ENCODE results near the gene CHD1L. TPM values are rescaled to one million over a fixed set of nuclear protein-coding genes. Genes with fewer than 3 reads are reported as not detected.
A peak's percentile ranks its signal among the peaks of the same experiment; 100 is the strongest.

The CHD1L gene
- total and polyA plus RNA-seq, 2 of the 13 experiments (the other 11 are each of a cell fraction or from before 2014, with no cell fraction given) = 74.3 to 111 TPM

- TF ChIP-seq ZNF749 (CRISPR knock-in tag; IDR thresholded peaks at IDR 0.05; ENCODE audit: borderline replicate concordance) (no peak), KDM5A (IDR thresholded peaks at IDR 0.05; ENCODE audit: borderline replicate concordance, low read length) (peak; percentile 27; the same call in 1 of the 2 replicates), REPIN1 (CRISPR knock-in tag; IDR thresholded peaks at IDR 0.05; ENCODE audit: borderline replicate concordance, low read depth) (peak; percentile 40; the same call in 1 of the 2 replicates), HOXA9 (CRISPR knock-in tag; IDR thresholded peaks at IDR 0.05; ENCODE audit: borderline replicate concordance) (no peak), SMYD3 (CRISPR knock-in tag; IDR thresholded peaks at IDR 0.05) (peak; percentile 33; the same call in 1 of the 2 replicates), ZC3H13 (CRISPR knock-in tag; IDR thresholded peaks at IDR 0.05) (no peak), PAF1 (CRISPR knock-in tag; IDR thresholded peaks at IDR 0.05) (0 out of 2 replicates have a peak, but pooled peaks have one; percentile 39), HOXA3 (CRISPR knock-in tag; IDR thresholded peaks at IDR 0.05) (peak; percentile 63), RARA (CRISPR knock-in tag; IDR thresholded peaks at IDR 0.05) (peak; percentile 95), ATM (IDR thresholded peaks at IDR 0.05; ENCODE audit: borderline replicate concordance) (no peak), CREB1 (IDR thresholded peaks at IDR 0.05) (no peak), CREB1 (CRISPR knock-in tag; IDR thresholded peaks at IDR 0.05) (peak; percentile 49; the same call in 1 of the 2 replicates)
- TF ChIP-seq, protein P1, sequence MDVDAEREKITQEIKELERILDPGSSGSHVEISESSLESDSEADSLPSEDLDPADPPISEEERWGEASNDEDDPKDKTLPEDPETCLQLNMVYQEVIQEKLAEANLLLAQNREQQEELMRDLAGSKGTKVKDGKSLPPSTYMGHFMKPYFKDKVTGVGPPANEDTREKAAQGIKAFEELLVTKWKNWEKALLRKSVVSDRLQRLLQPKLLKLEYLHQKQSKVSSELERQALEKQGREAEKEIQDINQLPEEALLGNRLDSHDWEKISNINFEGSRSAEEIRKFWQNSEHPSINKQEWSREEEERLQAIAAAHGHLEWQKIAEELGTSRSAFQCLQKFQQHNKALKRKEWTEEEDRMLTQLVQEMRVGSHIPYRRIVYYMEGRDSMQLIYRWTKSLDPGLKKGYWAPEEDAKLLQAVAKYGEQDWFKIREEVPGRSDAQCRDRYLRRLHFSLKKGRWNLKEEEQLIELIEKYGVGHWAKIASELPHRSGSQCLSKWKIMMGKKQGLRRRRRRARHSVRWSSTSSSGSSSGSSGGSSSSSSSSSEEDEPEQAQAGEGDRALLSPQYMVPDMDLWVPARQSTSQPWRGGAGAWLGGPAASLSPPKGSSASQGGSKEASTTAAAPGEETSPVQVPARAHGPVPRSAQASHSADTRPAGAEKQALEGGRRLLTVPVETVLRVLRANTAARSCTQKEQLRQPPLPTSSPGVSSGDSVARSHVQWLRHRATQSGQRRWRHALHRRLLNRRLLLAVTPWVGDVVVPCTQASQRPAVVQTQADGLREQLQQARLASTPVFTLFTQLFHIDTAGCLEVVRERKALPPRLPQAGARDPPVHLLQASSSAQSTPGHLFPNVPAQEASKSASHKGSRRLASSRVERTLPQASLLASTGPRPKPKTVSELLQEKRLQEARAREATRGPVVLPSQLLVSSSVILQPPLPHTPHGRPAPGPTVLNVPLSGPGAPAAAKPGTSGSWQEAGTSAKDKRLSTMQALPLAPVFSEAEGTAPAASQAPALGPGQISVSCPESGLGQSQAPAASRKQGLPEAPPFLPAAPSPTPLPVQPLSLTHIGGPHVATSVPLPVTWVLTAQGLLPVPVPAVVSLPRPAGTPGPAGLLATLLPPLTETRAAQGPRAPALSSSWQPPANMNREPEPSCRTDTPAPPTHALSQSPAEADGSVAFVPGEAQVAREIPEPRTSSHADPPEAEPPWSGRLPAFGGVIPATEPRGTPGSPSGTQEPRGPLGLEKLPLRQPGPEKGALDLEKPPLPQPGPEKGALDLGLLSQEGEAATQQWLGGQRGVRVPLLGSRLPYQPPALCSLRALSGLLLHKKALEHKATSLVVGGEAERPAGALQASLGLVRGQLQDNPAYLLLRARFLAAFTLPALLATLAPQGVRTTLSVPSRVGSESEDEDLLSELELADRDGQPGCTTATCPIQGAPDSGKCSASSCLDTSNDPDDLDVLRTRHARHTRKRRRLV (CRISPR knock-in tag; IDR thresholded peaks at IDR 0.05) = no peak
- TF ChIP-seq, protein P2, sequence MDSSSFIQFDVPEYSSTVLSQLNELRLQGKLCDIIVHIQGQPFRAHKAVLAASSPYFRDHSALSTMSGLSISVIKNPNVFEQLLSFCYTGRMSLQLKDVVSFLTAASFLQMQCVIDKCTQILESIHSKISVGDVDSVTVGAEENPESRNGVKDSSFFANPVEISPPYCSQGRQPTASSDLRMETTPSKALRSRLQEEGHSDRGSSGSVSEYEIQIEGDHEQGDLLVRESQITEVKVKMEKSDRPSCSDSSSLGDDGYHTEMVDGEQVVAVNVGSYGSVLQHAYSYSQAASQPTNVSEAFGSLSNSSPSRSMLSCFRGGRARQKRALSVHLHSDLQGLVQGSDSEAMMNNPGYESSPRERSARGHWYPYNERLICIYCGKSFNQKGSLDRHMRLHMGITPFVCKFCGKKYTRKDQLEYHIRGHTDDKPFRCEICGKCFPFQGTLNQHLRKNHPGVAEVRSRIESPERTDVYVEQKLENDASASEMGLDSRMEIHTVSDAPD (CRISPR knock-in tag; IDR thresholded peaks at IDR 0.05) = peak; percentile 61; the same call in 1 of the 2 replicates
- TF ChIP-seq, protein P3, sequence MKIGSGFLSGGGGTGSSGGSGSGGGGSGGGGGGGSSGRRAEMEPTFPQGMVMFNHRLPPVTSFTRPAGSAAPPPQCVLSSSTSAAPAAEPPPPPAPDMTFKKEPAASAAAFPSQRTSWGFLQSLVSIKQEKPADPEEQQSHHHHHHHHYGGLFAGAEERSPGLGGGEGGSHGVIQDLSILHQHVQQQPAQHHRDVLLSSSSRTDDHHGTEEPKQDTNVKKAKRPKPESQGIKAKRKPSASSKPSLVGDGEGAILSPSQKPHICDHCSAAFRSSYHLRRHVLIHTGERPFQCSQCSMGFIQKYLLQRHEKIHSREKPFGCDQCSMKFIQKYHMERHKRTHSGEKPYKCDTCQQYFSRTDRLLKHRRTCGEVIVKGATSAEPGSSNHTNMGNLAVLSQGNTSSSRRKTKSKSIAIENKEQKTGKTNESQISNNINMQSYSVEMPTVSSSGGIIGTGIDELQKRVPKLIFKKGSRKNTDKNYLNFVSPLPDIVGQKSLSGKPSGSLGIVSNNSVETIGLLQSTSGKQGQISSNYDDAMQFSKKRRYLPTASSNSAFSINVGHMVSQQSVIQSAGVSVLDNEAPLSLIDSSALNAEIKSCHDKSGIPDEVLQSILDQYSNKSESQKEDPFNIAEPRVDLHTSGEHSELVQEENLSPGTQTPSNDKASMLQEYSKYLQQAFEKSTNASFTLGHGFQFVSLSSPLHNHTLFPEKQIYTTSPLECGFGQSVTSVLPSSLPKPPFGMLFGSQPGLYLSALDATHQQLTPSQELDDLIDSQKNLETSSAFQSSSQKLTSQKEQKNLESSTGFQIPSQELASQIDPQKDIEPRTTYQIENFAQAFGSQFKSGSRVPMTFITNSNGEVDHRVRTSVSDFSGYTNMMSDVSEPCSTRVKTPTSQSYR (CRISPR knock-in tag; IDR thresholded peaks at IDR 0.05; ENCODE audit: borderline replicate concordance) = peak; percentile 25; the same call in 1 of the 2 replicates
- TF ChIP-seq, protein P4, sequence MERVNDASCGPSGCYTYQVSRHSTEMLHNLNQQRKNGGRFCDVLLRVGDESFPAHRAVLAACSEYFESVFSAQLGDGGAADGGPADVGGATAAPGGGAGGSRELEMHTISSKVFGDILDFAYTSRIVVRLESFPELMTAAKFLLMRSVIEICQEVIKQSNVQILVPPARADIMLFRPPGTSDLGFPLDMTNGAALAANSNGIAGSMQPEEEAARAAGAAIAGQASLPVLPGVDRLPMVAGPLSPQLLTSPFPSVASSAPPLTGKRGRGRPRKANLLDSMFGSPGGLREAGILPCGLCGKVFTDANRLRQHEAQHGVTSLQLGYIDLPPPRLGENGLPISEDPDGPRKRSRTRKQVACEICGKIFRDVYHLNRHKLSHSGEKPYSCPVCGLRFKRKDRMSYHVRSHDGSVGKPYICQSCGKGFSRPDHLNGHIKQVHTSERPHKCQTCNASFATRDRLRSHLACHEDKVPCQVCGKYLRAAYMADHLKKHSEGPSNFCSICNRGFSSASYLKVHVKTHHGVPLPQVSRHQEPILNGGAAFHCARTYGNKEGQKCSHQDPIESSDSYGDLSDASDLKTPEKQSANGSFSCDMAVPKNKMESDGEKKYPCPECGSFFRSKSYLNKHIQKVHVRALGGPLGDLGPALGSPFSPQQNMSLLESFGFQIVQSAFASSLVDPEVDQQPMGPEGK (CRISPR knock-in tag; IDR thresholded peaks at IDR 0.05) = peak; percentile 63; the same call in 1 of the 2 replicates
Measured at GRCh38 chr1:147238053-147238902, 4.2 kb upstream of the CHD1L start (continued).
